HG02885 (cell line): ENCODE results near the gene HHATL.

Experiments used
- ATAC-seq: cut with Tn5 transposase; IDR thresholded peaks from one replicate; pipeline ENCODE4 v1.9.1; 2021; ENCODE audit warnings: mild to moderate bottlenecking; ENCODE audit not compliant: unreplicated experiment, poor library complexity

The HHATL gene

GRCh38 chr3:42702066-42702951 is at the start of gene HHATL:
Gene HHATL, minus strand, starts transcription at chr3:42702798. Its CDS starts 1,972 bp downstream, at chr3:42700826.
- ATAC-seq = no peak

GRCh38 chr3:42751609-42752008 is 49.0 kb upstream of the HHATL start:
- no peak for ATAC-seq

- no peak for ATAC-seq
Observed at GRCh38 chr3:42750834-42751233, 48.2 kb upstream of the HHATL start.

GRCh38 chr3:42749753-42750231 is 47.2 kb upstream of the HHATL start:
- no peak for ATAC-seq

- no peak for ATAC-seq
Observed at GRCh38 chr3:42749025-42749752, 46.6 kb upstream of the HHATL start.

- ATAC-seq = no peak
Observed at GRCh38 chr3:42747581-42747980, 45.0 kb upstream of the HHATL start.

- ATAC-seq = no peak
Observed at GRCh38 chr3:42746455-42747450, 44.2 kb upstream of the HHATL start.

- no peak for ATAC-seq
Observed at GRCh38 chr3:42745776-42746454, 43.3 kb upstream of the HHATL start.

- no peak for ATAC-seq
Observed at GRCh38 chr3:42745291-42745745, 42.7 kb upstream of the HHATL start.

- ATAC-seq = no peak
Observed at GRCh38 chr3:42743204-42743995, 40.8 kb upstream of the HHATL start.

GRCh38 chr3:42742688-42743087 is 40.1 kb upstream of the HHATL start:
- no peak for ATAC-seq

- ATAC-seq = no peak
Observed at GRCh38 chr3:42742259-42742658, 39.7 kb upstream of the HHATL start.

GRCh38 chr3:42741796-42742195 is 39.2 kb upstream of the HHATL start:
- ATAC-seq = no peak

GRCh38 chr3:42739401-42740158 is 37.0 kb upstream of the HHATL start:
- ATAC-seq = no peak

GRCh38 chr3:42736531-42736930 is 33.9 kb upstream of the HHATL start:
- ATAC-seq = no peak

- ATAC-seq = no peak
Observed at GRCh38 chr3:42736081-42736480, 33.5 kb upstream of the HHATL start.

- ATAC-seq = no peak
Observed at GRCh38 chr3:42735615-42736014, 33.0 kb upstream of the HHATL start.

GRCh38 chr3:42735019-42735418 is 32.4 kb upstream of the HHATL start:
- no peak for ATAC-seq
